HG02642 (cell line): Measurements from ENCODE around the gene TAC4.
A peak's percentile ranks its signal among the peaks of the same experiment; 100 is the strongest.

ENCODE experiments used
- ATAC-seq: cut with Tn5 transposase; IDR thresholded peaks from one replicate; pipeline ENCODE4 v1.9.1; 2021; ENCODE audit warnings: mild to moderate bottlenecking; ENCODE audit not compliant: unreplicated experiment, poor library complexity

TAC4 gene

GRCh38 chr17:49819651-49820050, 28.2 kb downstream of the TAC4 start:
- ATAC-seq, result no peak

GRCh38 chr17:49819138-49819537, 28.7 kb downstream of the TAC4 start:
- no peak for ATAC-seq

GRCh38 chr17:49817993-49818392, 29.9 kb downstream of the TAC4 start:
- ATAC-seq, result no peak

DNA sequence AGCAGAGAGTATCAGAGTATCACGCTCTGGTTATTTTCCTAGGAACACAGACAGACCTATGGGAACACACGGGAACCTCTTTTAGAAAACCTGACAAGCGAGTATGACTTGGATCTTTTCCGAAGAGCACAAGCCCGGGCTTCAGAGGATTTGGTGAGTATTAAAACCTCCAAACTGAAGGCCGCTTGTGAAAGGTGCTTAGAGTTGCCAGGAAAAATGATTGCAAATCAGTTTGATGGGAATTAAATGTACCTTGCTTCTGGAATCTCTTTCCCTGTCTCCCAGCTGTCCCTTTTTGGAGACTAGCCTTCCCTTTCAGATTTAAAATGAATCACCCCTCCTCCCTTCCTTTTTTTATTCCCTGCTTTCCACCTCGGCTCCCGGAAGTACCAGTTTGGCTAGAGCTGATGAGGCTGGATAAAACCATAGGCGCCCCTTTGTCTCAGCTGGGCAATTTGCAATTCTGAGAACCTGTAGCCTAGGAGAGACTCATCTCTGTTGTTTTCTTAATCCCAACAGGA, 32.0 kb downstream of the TAC4 start:
- no peak for ATAC-seq

- ATAC-seq, result no peak
Measured at GRCh38 chr17:49814781-49815529, 32.9 kb downstream of the TAC4 start.

DNA sequence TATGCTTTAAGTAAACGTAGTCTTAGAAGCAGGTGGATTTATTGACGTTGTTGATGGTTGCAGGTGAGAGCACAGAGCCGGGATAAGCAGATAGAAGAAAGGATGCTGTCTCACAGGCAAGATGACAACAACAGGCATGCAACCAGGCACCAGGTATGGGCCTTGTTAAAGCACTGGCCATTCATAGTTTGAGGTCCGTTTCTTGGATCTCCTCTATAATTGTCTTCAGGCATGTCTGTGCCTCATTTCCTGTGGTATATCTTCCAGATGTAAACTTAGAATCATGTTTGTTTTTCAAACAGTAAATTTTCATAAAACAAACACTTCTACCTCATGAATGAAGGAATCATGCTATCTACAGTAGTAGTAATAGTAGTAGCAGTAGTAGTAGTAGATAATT, 38.8 kb downstream of the TAC4 start:
- ATAC-seq, result no peak

DNA sequence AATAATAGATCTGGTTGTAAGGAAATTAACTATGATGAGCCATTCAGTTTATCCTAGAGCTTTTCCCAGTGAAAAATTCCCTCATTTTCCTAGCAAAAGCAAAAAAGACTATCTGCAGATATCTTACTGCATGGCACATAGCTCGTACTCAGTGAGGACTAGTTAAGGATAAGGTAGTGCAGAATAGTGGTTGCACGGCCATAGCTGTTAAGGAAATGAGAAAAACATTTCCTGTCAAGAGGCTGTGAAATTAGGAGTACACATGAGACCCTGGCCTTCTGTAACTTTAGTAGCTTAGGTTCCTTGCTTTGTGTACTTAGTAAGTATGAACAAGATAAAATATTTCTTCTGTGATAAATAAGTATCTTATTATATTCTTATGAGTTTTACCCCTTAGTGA, 49.1 kb downstream of the TAC4 start:
- no peak for ATAC-seq

GRCh38 chr17:49798182-49798581, 49.7 kb downstream of the TAC4 start:
- no peak for ATAC-seq

DNA sequence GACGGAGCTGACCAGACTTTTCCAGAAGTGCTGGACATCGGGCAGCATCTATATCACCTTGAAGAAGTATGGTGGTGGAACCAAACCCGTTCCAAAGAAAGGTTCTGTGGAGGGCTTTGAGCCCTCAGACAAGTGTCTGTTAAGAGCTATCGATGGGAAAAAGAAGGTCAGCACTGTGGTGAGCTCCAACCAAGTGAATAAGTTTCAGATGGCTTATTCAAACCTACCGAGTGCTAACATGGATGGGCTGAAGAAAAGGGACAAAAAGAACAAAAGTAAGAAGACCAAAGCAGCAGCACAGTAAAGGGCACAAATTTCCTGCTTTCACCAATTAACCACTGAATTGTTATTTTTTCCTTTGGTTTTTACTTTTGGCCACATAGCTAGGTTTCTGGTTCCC, 52.5 kb downstream of the TAC4 start:
- ATAC-seq, result no peak

DNA sequence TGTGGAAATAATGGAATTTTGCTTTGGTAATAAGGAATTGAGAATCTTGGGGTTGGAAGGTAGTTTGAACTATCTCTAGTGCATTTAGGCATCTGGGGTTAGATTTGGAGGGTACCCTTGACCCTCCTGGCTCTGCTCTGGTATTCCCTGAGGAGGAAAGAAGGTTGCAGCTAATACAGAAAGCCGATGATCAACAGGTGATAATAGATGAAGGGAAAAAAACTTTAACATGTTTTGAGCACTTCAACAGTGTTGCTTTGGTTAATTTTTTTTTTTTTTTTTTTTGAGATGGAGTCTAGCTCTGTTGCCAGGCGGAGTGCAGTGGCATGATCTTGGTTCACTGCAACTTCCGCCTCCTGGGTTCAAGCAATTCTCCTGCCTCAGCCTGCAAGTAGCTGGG, 54.6 kb downstream of the TAC4 start:
- ATAC-seq, result no peak

- no peak for ATAC-seq
Measured at GRCh38 chr17:49789243-49789578, 58.7 kb downstream of the TAC4 start.

DNA sequence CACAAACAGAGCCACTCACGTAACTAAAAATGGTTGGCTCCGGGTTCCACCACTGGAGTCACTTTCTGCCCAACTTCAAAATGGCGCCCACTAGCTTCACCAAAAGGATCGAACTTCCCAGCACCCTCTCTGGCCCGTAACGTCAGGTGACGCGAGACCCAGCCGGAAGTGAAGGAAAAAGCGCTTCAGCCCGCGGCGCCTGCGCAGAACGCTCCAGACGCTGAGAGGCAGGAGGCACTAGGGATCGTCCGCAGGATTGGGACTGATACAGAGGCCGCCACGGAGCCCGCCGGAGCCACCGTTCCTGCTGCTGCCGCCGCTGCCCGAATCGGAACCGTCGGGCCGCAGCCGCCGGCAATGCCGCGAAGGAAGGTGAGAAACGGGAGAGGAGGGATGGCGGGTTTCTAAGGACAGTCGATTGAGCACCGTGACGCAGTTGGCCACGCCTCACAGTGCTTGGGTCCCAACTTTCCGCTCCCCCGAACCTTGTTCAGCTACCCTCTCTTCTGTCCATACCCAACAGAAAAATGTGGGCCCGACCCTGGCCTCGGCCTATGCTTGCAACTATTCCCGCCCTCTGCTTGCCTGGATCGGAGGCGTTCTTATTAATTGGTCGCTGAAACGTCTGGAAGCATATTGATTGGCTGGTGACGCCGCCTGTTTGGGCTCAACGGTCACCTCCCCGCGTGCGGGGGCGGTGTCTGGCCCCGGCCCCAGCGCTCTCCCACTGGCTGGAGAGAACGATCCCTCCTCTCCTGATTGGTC, 59.2 kb downstream of the TAC4 start, which contains the start of gene KAT7:
Gene KAT7 (plus strand): TSS at position 204 of the 765 bp plus-strand sequence. CDS start 154 bp downstream, at position 358.
- ATAC-seq, result peak; percentile 92
